ENCODE data around the gene NKX6-2.
"Not testable (repeated sequence)": the region's sequence is repeated elsewhere in the genome, so short reads cannot be mapped to it uniquely, and the experiment has no call there.

The NKX6-2 gene

DNA sequence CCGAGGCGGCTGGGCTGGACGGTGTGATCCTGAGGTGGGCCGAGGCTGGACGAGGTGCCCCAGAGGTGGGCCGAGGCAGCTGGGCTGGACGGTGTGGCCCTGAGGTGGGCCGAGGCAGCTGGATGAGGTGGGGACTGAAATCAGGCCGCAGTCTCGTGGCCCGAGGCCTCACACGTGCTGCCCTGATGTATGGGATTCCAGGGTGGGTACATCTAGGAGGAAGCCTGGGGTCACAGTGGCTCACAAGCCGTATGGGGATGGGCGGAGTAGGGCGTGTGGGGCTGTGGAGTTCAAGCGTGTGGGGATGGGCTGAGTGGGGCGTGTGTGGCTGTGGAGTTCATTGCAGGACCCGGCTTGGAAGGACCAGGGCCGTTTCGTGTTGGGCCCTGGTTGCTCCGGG is 12.5 kb upstream of the NKX6-2 start:
- no peak for DNase-seq (ENCODE audit: low read depth in 4 of 4, low spot score in 1 of 4)

DNA sequence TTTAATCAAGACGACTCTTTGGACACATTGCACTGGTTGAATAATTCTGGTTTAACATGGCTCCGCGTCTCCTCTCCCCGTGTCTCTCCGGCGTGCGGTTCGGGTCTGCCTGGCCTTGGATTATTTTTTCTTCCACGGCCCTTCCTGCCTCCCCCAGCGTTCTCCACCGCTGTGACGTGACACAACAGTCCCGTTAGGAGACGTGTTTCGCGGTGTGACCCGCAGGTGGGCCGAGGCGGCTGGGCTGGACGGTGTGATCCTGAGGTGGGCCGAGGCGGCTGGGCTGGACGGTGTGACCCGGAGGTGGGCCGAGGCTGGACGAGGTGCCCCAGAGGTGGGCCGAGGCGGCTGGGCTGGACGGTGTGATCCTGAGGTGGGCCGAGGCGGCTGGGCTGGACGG is 12.0 kb upstream of the NKX6-2 start:
- not testable (repeated sequence) for DNase-seq (ENCODE audit: low read depth in 4 of 4, low spot score in 1 of 4)

DNA sequence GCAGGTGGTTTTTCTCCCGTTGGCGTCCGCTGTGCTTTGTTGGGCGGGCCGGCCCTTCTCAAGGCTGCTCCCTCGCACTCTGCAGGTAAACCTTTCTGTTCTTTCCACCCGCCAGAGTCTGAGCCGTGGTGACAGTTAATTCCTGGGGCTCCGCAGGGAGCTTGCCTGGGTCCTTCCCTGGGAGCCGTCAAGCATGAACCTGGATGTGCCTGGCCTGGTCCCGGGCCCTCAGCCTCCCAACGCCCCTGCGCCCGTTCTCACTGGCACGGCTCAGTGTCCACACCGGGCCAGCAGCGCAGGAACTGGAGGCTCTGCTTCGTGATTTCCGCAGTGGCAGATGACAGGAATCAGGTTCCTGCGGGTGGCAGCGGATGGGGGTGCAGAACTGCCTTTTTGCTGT is 10.9 kb upstream of the NKX6-2 start:
- DNase-seq (ENCODE audit: low read depth in 4 of 4, low spot score in 1 of 4), result no peak

DNA sequence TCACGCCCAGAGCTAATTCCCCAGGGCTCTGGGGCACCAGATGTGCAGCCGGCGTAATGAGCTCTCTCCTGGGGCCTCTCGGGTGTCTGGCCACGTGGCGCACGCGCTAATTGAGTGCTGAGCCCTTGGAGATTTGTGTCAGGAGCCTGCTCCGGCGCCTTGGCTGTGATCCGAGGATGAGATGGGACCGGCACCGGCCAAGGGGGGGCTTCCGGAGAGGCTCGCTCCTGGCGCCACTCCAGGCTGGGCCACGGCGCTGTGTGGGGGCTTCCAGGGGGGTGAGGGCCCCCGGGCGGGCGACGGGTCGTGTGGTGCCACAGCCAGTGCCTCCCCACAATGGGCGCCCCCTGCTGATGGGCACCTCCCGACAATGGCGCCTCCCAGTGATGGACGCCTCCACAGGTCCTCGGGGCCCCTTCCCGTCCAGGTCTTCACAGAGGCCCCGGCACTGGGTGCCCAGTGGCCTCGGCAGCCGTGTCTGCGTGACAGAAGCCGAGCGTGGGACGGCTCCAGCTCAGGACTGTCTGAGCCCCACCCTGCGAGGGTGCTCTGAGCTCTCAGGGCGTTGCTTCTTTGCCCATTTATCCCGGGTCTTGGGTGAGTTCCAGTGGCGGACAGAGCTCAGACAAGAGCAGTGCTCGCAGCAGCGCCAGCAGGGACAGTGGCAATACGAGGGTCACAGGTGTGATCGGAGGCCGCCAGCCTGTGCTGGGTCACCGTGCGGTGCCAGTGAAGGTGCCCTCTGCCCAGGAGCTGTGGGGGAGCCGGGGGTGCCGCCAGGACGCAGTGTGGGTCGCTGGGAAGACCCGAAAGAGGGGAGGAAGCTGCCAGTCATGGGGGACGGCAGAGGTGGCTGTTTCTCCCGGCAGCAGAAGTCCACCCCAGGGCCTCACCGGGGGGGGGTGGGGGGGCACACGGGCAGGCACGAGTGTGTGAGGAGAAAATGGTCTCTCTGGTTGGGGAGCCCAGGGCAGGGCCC is 8.2 kb upstream of the NKX6-2 start:
- no peak for DNase-seq (ENCODE audit: low read depth in 4 of 4, low spot score in 1 of 4)

DNA sequence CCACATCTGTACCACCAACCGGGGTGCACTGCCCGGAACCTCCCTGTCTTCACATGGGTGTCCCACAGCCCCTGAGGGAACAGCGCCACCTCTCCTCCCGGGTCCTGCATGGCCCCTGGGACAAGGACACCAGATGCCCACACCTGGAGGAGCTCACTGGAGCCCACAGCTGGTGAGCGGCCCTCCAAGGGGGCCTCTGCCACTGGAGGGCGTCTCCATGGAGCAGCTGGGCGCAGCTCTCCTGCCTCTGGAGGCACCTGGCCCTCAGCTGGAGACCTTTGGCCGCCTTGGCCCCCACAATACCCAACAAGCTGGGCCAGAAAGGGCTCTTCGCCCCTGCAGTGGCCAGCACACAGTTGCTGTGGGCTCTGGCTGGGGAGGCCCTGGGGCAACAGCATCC is 7.3 kb upstream of the NKX6-2 start:
- no peak for DNase-seq (ENCODE audit: low read depth in 4 of 4, low spot score in 1 of 4)

DNA sequence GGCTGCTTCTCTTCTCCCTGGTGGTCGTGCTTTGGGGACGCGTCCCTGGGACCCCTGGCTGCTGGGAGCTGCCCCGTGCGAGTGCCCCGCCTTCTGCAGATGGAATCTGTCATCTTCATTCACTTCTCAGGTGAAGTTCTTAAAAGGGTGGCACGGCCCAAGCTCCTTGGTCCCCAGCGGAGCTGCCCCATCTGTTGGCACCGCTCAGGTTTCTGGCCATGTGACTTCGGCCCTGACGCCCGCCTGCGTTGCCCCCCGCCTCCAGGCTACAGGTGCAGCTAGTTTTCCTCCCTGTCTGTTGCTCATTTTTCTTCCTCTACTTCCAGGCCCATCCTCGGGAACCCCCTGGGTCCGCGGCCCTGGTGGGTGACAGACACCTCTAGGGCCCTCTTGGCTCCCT is 6.8 kb upstream of the NKX6-2 start:
- DNase-seq (ENCODE audit: low read depth in 4 of 4, low spot score in 1 of 4), result no peak

DNA sequence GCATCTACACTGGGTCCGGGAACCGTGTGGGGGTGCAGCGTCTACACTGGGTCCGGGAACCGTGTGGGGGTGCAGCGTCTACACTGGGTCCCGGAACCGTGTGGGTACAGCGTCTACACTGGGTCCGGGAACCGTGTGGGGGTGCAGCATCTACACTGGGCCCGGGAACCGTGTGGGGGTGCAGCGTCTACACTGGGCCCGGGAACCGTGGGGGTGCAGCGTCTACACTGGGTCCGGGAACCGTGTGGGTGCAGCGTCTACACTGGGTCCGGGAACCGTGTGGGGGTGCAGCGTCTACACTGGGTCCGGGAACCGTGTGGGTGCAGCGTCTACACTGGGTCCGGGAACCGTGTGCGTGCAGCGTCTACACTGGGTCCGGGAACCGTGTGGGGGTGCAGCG is 6.2 kb upstream of the NKX6-2 start:
- DNase-seq (ENCODE audit: low read depth in 4 of 4, low spot score in 1 of 4), result not testable (repeated sequence)

DNA sequence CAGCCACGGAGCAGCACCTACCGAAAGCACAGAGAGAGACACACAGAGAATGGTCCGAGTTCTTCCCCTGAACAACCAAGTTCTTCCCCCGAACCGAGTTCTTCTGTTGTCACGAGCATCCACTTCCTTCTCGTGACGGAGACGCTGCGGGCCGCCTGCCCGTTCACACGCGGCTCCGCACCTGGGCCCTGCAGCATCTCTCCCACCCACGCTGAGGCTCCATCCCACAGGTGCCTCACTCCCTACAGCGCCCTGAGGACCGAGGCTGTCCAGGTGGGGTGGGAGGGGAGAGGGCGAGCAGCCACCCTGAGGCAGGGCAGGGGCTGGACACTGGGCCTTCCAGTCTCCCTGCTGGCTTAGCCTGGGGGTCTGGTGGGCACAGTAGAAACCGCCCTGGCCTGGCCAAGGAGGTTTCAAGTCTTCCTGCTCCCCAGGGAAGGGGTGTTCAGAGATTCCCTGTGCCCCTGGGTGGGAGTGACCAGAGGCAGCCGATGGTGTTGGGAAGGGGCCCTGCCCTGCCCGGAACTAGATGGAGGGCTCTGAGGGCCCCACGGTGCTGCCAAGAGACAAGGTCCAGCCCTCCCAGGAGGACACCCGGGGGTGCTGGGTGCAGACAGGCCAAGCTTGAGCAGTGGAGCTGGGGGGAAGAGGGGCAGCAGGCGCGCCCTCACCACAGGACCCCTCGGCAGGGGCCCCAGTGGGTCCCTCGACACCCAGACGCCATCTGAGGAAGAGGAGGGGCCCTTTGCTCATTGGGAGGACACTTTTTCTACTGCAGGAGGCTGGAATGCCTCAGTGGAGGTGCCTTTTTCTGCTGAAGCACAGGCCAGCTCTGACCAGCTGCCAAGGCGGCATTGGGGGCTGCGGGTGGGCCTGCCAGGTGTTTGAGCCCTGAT is 5.2 kb upstream of the NKX6-2 start:
- DNase-seq (ENCODE audit: low read depth in 4 of 4, low spot score in 1 of 4), result no peak

DNA sequence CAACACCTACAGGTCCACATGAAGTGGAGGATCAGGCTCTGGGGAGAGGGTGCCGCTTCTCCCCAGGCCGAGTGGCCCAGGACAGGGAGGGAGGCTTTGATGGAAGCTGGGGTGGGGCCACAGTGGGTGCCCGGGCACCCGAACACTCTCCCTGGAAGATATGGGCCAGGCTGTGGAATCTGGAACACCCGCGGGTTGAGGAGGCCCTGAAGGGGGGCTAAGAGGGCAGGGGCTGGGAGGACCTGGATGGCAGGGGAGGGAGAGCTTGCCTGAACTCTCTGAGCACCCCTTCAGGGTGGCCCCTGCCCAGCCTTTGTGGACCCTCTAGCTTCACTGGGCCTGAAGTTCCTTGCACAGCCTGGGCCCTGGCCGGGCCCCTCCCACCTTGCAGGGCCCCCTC is 4.5 kb upstream of the NKX6-2 start:
- no peak for DNase-seq (ENCODE audit: low read depth in 4 of 4, low spot score in 1 of 4)

DNA sequence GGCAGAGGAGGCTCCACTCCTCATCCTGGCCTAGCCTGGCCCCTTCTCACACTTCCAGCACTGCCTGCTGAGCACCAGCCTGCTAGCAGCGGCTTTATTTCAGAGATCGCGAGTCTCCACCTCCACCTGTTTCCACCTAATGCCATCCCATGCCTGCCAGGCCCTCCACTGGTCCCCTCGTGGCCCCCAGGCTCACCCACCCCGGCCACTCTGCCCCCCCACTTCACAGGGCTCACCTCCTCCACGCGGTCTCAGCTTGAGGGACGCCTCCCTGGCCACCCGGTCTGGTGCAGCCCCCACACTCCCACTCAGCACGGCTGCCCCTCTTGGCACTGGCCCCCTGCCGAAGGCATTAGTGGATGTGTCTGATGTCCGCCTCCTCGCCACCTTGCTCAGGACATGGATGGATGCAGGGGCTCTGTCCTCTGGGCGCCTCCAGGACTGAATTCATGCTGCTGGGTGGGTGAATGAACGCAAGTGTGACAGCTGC is 3.8 kb upstream of the NKX6-2 start:
- no peak for DNase-seq (ENCODE audit: low read depth in 4 of 4, low spot score in 1 of 4)

DNA sequence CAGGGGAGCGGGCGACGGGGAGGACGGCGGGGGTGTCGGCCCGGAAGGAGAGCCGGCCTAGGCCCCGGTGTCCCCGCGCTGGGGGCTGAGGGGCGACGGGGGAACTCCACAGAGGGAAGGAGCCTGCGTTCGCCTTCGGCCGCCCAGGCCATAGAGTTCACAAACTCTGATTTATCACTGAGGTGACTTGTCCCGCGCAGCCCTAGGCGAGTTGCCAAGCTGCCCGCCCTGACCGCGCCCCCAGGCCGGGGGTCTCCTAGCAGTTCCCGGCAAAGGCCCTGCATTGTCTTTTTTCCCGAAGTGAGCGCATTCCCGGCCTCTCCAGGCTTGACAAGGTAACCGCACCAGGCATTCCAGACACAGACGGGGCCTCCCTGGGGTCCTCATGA is 2.9 kb upstream of the NKX6-2 start:
- DNase-seq (ENCODE audit: low read depth in 4 of 4, low spot score in 1 of 4), result no peak

DNA sequence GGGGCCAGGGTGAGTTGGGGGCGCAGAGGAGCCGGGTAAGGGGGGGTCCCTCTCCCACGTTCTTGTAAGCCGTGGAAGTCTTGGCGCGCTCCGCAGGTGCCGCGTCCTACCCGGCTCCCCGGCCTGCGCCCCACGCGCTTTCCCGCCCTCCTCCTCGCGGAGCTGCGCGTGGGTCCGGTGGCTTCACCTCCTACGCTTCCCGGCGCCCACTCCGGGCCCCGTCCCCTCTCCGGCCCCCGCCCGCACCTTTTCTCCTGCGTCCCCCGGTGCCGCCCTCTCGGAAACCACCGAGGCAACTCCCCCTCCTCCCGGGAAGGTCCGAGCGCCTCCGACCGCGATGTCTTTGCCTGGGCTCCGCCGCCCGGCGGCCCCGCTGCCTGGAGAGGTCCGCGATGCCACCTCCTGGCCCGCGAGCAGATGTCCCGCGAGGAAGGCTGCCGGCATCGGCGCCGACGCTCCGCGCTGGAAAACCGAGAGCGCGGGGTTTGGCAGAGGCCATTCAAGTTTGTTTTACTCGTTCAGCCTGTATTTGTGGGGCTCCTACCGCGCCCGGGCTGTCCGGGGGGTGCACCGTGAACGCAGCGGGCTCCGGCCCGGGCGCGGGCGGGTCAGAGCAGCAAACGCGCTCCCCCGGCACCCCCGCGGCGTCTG is 2.4 kb upstream of the NKX6-2 start:
- DNase-seq (ENCODE audit: low read depth in 4 of 4, low spot score in 1 of 4), result no peak

DNA sequence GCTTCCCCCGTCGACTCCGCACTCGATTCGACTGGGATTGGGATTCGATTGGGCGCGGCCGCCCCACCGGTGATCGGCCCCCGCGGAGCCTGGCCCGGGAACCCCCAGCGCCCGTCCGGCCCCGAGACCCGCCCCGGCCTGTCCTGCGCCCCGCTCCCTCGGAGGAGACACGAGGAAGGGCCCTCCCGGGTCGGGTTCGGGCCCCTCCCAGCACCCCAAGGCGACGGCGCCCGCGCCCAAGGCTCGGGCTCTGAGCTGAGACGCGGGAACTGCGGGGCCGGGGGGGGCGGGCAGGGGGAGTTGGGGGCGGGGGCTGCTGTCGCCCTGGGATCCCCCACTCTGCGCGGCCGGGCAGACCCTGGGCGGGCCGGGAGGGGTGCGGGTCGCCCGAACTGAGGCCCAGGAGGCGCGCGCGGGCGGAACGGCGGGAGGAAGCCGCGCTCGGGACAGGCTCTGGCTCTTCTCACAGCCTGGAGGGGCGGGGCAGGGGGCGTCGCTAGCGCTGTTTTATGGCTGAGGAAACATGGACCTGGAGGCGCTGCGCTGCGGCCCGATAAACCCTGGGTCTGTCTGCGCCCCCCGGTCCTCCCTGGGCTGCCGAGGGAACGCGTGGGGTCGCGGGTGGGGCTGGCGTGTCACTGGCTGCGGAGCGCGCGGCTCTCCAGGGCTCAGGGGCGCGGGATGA is 1.7 kb upstream of the NKX6-2 start:
- peak in 1 of 4 experiments; percentile 13 for DNase-seq (ENCODE audit: low read depth in 4 of 4, low spot score in 1 of 4)

DNA sequence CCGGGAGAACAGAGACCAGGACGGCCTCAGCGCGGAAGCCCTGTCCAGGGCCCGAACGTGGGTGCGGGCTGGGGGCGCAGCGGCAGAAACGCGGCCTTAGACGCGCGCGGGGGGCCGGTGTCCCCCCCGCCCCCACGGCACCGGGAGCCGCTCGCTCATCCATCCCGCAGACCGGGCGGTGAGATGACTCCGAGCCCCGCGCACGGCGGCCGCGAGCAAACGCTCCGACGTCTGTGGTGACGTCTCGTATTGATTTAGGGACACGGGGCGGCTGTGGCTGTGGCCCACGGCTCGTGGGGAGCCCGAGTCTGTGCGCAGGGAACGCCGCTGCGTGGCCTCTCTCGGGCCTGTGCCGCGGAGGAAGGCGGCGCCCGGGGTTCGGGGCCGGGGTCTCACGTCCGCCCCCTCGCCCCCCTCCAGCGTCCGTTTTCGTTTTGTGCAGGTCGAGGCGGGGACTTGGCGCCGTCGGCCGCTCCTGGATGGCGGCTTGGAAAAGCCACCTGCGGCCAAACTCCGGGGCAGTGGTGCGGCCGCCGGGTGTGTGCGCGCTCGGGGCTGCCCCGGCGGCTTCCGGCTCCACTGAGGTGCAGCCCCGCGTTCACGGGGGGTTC is 1.0 kb upstream of the NKX6-2 start:
- no peak for DNase-seq (ENCODE audit: low read depth in 4 of 4, low spot score in 1 of 4)

DNA sequence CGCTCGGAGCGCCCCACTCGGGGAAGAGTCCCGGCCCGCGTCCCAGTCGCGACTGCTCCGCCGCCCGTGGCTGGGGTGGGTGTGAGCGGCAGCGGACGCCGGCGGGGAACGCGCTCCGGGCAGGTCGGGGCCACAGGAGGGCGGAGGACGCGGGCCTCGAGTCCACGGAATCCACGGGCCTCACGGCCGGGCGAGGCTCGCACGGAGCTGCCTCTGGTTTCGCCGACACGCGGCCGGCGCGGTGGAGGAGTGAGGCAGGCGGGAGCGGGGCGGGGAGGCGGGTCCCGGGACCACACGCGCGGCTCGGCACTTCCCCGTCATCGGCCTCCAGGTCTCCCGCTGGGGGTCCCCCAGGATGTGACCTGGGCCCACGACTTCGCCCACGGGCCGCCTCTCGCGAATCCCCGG is 533 bp upstream of the NKX6-2 start:
- no peak for DNase-seq (ENCODE audit: low read depth in 4 of 4, low spot score in 1 of 4)

DNA sequence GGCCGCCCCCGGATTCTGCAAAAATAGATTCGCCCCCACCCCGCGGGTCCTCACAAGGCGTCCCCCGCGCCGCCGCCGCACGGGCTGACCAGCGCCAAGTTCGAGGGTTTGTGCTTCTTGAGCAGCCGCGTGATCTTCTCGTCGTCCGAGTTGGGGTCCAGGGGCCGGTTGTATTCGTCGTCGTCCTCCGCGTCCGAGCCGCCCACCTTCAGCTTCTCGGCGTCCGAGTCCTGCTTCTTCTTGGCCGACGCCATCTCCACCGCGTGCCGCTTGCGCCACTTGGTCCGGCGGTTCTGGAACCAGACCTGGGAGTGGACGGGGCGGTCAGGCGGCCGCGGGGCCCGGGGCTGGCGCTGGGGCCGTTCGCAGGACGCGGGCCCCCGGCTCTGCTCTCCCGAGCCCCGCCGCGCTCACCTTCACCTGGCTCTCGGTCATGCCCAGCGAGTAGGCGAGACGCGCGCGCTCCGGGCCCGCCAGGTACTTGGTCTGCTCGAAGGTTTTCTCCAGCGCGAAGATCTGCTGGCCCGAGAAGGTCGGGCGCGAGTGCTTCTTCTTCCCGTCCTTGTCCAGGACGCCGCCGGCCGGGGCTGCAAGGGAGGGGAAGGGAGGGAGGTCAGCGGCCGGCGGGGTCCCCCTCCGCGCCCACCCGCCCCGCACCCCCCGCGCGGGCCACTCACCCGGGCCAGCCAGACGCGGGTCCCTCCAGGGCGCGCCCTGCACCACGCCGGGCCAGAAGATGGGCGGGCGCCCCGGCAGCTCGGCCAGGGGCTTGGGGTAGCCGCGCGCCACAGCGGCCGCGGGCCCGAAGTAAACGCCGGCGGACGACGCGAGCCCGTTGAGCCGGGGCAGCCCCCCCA is 853 bp downstream of the NKX6-2 start:
- no peak for DNase-seq (ENCODE audit: low read depth in 4 of 4, low spot score in 1 of 4)

DNA sequence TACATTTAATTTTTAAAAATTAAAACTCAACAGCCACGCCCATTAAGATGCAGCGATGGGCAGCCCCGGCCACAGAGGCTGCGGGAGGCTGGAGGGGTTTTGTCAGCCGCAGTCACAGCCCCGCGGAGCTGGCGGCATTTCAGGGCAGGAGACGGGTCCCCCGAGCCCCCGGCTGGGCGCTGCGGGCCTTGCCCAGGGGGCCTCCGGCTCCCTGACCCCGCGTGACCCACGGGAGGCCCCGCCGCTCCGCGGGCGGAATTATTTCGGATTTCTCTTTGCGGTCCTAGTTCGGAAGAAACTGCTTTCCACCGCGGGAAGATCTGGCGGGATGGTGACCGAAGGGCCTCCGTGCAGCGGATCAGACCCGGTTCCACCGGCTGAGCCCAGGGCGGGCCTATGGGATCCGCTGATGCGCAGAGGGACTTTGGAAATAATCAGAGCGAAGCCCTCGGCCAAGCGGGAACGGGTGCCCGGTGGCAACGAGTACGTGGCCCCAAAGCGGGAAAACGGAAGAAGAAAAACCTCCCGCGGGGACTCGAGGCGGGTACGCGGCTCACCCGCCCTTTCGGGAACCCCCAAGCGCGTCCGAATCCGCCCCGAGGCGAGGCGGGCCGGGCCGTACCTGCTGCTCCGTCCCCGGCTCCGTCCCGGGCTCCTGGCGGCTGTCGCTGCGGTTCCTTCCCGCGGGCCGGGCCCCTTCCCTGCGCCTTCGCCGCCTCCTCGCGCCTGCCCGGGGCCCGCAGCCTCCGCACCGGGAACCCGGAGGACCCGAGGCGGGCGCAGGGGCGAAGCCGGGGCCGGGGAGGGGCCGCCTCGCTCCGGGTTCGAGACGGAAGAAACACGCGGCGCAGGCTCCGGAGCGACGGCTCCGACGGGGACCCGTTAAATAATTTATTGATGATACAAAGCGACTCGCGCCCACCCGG is 1.7 kb downstream of the NKX6-2 start:
- DNase-seq (ENCODE audit: low read depth in 4 of 4, low spot score in 1 of 4), result no peak

DNA sequence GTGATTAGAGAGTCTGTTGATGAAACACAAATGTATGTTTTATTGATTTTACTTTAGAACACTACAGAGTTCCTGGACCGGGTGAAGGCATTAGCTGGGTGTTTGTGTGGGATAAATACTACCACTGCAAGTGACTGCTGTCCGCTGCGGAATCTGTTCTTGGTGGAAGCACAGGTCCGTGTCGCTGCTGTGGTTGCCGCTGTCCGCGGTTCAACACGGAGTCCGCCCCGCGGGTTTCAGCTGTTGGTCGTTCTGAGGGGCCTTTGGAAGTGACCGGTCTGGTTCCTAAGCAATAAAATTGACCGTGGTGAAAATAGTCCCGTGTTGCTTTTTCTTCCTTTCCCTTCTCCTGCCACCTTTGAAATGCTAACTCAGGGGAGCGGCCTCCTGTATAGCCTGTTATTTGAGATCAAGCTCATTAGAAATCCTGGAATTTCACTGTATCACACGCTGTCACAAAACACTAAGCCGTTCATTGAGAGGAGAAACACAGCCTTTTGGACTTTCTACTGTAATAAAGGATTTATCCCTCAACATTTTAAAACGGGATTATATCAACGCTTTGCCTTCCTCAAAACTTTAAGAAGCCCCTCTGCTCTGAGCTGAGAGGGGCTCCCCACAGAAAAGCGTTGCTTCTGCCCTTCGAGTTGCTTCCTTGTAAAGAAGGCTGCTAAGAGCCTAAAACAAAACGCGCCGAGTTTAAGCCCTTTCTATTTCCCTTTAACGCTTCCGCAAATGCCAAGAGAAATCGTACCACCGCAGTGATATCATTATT is 2.6 kb downstream of the NKX6-2 start:
- no peak for DNase-seq (ENCODE audit: low read depth in 4 of 4, low spot score in 1 of 4)
